WTC11 (cell line): ENCODE data around the gene EIF2D. TPM values are rescaled to one million over a fixed set of nuclear protein-coding genes. Genes with fewer than 3 reads are reported as not detected.

ENCODE experiments used
- ATAC-seq: fragments of 200-7000 bp; cut with Tn5 transposase; 2 replicates; pipeline ENCODE4 v1.10.0; 2021; ENCODE audit warnings: mild to moderate bottlenecking, moderate library complexity
- CTCF ChIA-PET: fragments of 300-600 bp; sonication (Branson Sonifier 250); formaldehyde crosslinking; loops from one replicate; lab custom pipeline; 2021; ENCODE audit warnings: antibody characterized with exemption; lab: Charles Lee
- POLR2A ChIA-PET: fragments of 350-600 bp; sonication (Branson Sonifier 250); formaldehyde crosslinking; loops from one replicate; lab custom pipeline; 2021; ENCODE audit warnings: antibody characterized with exemption; lab: Charles Lee
- DNase-seq: peaks from one replicate; pipeline ENCODE4 v3.0.0; 2021; ENCODE audit warnings: low spot score
- H3K27ac Mint-ChIP-seq: 2 replicates; pipeline ENCODE4 v1.8.0; 2021; ENCODE audit warnings: mixed read lengths
- H3K27me3 Mint-ChIP-seq: 2 replicates; pipeline ENCODE4 v1.8.0; 2021; ENCODE audit warnings: low read depth, mild to moderate bottlenecking, moderate library complexity, mixed read lengths
- H3K36me3 Mint-ChIP-seq: 2 replicates; pipeline ENCODE4 v1.8.0; 2021; ENCODE audit warnings: mixed read lengths
- H3K4me1 Mint-ChIP-seq: 2 replicates; pipeline ENCODE4 v1.8.0; 2022; ENCODE audit warnings: mixed read lengths
- H3K4me3 Mint-ChIP-seq: 2 replicates; pipeline ENCODE4 v1.8.0; 2021; ENCODE audit warnings: mild to moderate bottlenecking, moderate library complexity, mixed read lengths
- H3K9me3 Mint-ChIP-seq: 2 replicates; pipeline ENCODE4 v1.8.0; 2021; ENCODE audit warnings: mixed read lengths
- ATF2 ChIP-seq: sonication (generic); formaldehyde crosslinking; IDR thresholded peaks from 2 replicates; pipeline ENCODE4 v1.8.1; 2022; ENCODE audit warnings: low read depth, missing genetic modification reagents, borderline replicate concordance
- ATF6 ChIP-seq: sonication (generic); formaldehyde crosslinking; IDR thresholded peaks from 2 replicates; pipeline ENCODE4 v1.8.1; 2023; ENCODE audit warnings: mild to moderate bottlenecking, missing genetic modification reagents
- E2F5 ChIP-seq: sonication (generic); formaldehyde crosslinking; IDR thresholded peaks from 2 replicates; pipeline ENCODE4 v1.8.1; 2022; ENCODE audit warnings: mild to moderate bottlenecking, moderate library complexity, missing genetic modification reagents
- ETV6 ChIP-seq: sonication (generic); formaldehyde crosslinking; IDR thresholded peaks from 2 replicates; pipeline ENCODE4 v1.8.1; 2022; ENCODE audit warnings: mild to moderate bottlenecking, missing genetic modification reagents
- FOXJ3 ChIP-seq: sonication (generic); formaldehyde crosslinking; IDR thresholded peaks from 2 replicates; pipeline ENCODE4 v1.9.0; 2021; ENCODE audit warnings: missing genetic modification reagents, mild to moderate bottlenecking, borderline replicate concordance
- HMGA2 ChIP-seq: fragments of 250-450 bp; sonication (Bioruptor Pico); IDR thresholded peaks from 2 replicates; pipeline ENCODE4 v1.4.0; 2021; ENCODE audit warnings: mild to moderate bottlenecking, moderate library complexity
- MAX ChIP-seq: sonication (generic); formaldehyde crosslinking; IDR thresholded peaks from 2 replicates; pipeline ENCODE4 v1.8.0; 2022; ENCODE audit warnings: mild to moderate bottlenecking, missing genetic modification reagents
- MLX ChIP-seq: sonication (generic); formaldehyde crosslinking; IDR thresholded peaks from 2 replicates; pipeline ENCODE4 v1.8.1; 2023; ENCODE audit warnings: mild to moderate bottlenecking, missing genetic modification reagents, moderate library complexity
- OVOL2 ChIP-seq: fragments of 250-450 bp; sonication (Bioruptor Pico); IDR thresholded peaks from 2 replicates; pipeline ENCODE4 v1.9.0; 2021; ENCODE audit warnings: mild to moderate bottlenecking, borderline replicate concordance
- PRRX2 ChIP-seq: fragments of 250-450 bp; sonication (Bioruptor Pico); IDR thresholded peaks from 2 replicates; pipeline ENCODE4 v1.8.0; 2021; ENCODE audit warnings: mild to moderate bottlenecking
- SP1 ChIP-seq: sonication (generic); formaldehyde crosslinking; conservative IDR thresholded peaks from 2 replicates; pipeline ENCODE4 v1.8.1; 2022; ENCODE audit warnings: missing genetic modification reagents
- STAT6 ChIP-seq: sonication (generic); formaldehyde crosslinking; conservative IDR thresholded peaks from 2 replicates; pipeline ENCODE4 v1.8.1; 2023; ENCODE audit warnings: mild to moderate bottlenecking, low read depth, missing genetic modification reagents, moderate library complexity
- USF2 ChIP-seq: sonication (generic); formaldehyde crosslinking; IDR thresholded peaks from 2 replicates; pipeline ENCODE4 v1.8.1; 2023; ENCODE audit warnings: mild to moderate bottlenecking, missing genetic modification reagents, moderate library complexity
- ZBTB43 ChIP-seq: sonication (generic); formaldehyde crosslinking; IDR thresholded peaks from 2 replicates; pipeline ENCODE4 v1.8.1; 2023; ENCODE audit warnings: mild to moderate bottlenecking, missing genetic modification reagents
- ZNF138 ChIP-seq: sonication (generic); formaldehyde crosslinking; conservative IDR thresholded peaks from 2 replicates; pipeline ENCODE4 v1.8.1; 2022; ENCODE audit warnings: mild to moderate bottlenecking, moderate library complexity, missing genetic modification reagents
- ZNF232 ChIP-seq: sonication (generic); formaldehyde crosslinking; IDR thresholded peaks from 2 replicates; pipeline ENCODE4 v1.8.0; 2022; ENCODE audit warnings: mild to moderate bottlenecking, missing genetic modification reagents
- ZNF317 ChIP-seq: sonication (generic); formaldehyde crosslinking; IDR thresholded peaks from 2 replicates; pipeline ENCODE4 v1.8.1; 2023; ENCODE audit warnings: low read depth, mild to moderate bottlenecking, moderate library complexity, missing genetic modification reagents, borderline replicate concordance
- total RNA-seq: library from RNA; stranded (reverse); gene quantifications from 3 replicates; pipeline ENCODE4 v1.2.3, GENCODE V29; 2021
- TF ChIP-seq, protein P1 (sequence below): fragments of 200-600 bp; IDR thresholded peaks from 2 replicates; pipeline ENCODE4 v1.8.0; 2022; ENCODE audit warnings: antibody characterized with exemption
- TF ChIP-seq, protein P2 (sequence below): sonication (generic); formaldehyde crosslinking; IDR thresholded peaks from 2 replicates; pipeline ENCODE4 v1.8.0; 2022; ENCODE audit warnings: mild to moderate bottlenecking, missing genetic modification reagents

Gene EIF2D
- total RNA-seq, 1 experiment from 2014 or later = 35.7 TPM

DNA sequence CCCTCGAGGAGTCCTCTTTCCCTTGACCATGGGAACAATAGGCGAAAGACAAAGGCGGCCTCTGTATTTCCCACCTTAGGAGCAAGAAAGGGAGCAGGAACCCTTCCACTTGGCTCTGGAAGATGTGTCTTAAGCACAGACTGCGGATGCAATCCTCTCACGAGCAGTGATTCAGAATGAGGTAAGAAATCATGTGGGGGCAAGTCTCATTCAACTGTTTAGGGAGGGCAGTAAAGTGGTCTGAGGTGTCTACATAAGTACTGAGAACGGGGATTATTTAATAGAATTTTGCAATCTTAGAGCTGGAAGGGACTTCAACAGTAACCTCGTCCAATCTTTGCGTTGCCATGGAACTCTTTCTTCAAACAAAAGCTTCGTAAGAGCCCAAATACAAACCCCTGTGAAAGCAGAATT lies 21.4 kb upstream of the EIF2D start:
- H3K27ac Mint-ChIP-seq = no peak overlapping the region
- DNase-seq (no peak), ATAC-seq (no peak)
- no peaks in the 10 kb centered on the region for H3K9me3 Mint-ChIP-seq
- POLR2A ChIA-PET = interaction anchor here (1.5 kb wide), 1 partner anchor 22 kb away, joined by 4 read pairs; the partner anchor contains the start of gene EIF2D
- H3K4me1 Mint-ChIP-seq = peaks cover 34% of the 10 kb centered on the region
- no peak overlapping the region for H3K4me3 Mint-ChIP-seq
- TF ChIP-seq ZNF317 (CRISPR knock-in tag) (no peak), STAT6 (CRISPR knock-in tag) (no peak), OVOL2 (CRISPR knock-in tag) (no peak), ZNF138 (CRISPR knock-in tag) (no peak), ATF2 (CRISPR knock-in tag) (no peak), SP1 (CRISPR knock-in tag) (no peak), HMGA2 (CRISPR knock-in tag) (no peak), PRRX2 (CRISPR knock-in tag) (no peak), FOXJ3 (CRISPR knock-in tag) (no peak), MLX (CRISPR knock-in tag) (no peak), ZBTB43 (CRISPR knock-in tag) (no peak), USF2 (CRISPR knock-in tag) (no peak)
- H3K27me3 Mint-ChIP-seq = no peaks in the 10 kb centered on the region; the same call in 1 of the 2 replicates
- no peaks in the 10 kb centered on the region for H3K36me3 Mint-ChIP-seq
- CTCF ChIA-PET = interaction anchor here (0.8 to 13.9 kb wide), 10 partner anchors 11 to 279 kb away, joined by 3 to 659 read pairs (median 4); partner anchors contain the start of genes EIF2D and RASSF5

GRCh38 chr1:206631085-206631509 lies 18.8 kb upstream of the EIF2D start:
- ChIA-PET CTCF (interaction anchor here (0.5 to 13.9 kb wide), 49 partner anchors 10 to 401 kb away, joined by 3 to 659 read pairs (median 5); partner anchors contain the start of genes C1orf116, EIF2D, MAPKAPK2 and RASSF5), POLR2A (interaction anchor here (1.0 to 1.2 kb wide), 2 partner anchors 19 to 33 kb away, joined by 4 to 9 read pairs; partner anchors contain the start of gene EIF2D)
- no peak for TF ChIP-seq ZNF138 (CRISPR knock-in tag)
- TF ChIP-seq ZNF232 = no peak
- TF ChIP-seq USF2 (CRISPR knock-in tag) = peak; percentile 95
- 0 out of 2 replicates have a peak, but pooled peaks have one; percentile 20 for TF ChIP-seq MAX (CRISPR knock-in tag)
- no peak for TF ChIP-seq E2F5 (CRISPR knock-in tag)
- 0 out of 2 replicates have a peak, but pooled peaks have one; percentile 33 for TF ChIP-seq ETV6 (CRISPR knock-in tag)
- TF ChIP-seq ATF6 (CRISPR knock-in tag) = no peak
- TF ChIP-seq, protein P1, sequence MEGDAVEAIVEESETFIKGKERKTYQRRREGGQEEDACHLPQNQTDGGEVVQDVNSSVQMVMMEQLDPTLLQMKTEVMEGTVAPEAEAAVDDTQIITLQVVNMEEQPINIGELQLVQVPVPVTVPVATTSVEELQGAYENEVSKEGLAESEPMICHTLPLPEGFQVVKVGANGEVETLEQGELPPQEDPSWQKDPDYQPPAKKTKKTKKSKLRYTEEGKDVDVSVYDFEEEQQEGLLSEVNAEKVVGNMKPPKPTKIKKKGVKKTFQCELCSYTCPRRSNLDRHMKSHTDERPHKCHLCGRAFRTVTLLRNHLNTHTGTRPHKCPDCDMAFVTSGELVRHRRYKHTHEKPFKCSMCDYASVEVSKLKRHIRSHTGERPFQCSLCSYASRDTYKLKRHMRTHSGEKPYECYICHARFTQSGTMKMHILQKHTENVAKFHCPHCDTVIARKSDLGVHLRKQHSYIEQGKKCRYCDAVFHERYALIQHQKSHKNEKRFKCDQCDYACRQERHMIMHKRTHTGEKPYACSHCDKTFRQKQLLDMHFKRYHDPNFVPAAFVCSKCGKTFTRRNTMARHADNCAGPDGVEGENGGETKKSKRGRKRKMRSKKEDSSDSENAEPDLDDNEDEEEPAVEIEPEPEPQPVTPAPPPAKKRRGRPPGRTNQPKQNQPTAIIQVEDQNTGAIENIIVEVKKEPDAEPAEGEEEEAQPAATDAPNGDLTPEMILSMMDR = peak; percentile 23; the same call in 1 of the 2 replicates
- TF ChIP-seq, protein P2, sequence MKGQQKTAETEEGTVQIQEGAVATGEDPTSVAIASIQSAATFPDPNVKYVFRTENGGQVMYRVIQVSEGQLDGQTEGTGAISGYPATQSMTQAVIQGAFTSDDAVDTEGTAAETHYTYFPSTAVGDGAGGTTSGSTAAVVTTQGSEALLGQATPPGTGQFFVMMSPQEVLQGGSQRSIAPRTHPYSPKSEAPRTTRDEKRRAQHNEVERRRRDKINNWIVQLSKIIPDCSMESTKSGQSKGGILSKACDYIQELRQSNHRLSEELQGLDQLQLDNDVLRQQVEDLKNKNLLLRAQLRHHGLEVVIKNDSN (CRISPR knock-in tag) = peak; percentile 93
- peaks cover 21% of the 10 kb centered on the region for H3K4me1 Mint-ChIP-seq
- H3K4me3 Mint-ChIP-seq = no peak overlapping the region
- ATAC-seq = peak; percentile 61
- peaks cover 4% of the 10 kb centered on the region; the same call in 1 of the 2 replicates for H3K9me3 Mint-ChIP-seq
- no peaks in the 10 kb centered on the region for H3K36me3 Mint-ChIP-seq
- DNase-seq = peak; percentile 72
- no peak overlapping the region for H3K27ac Mint-ChIP-seq
- peaks cover 3% of the 10 kb centered on the region; the same call in 1 of the 2 replicates for H3K27me3 Mint-ChIP-seq
